A172 (cell line): ENCODE results near the gene TLE3. TPM values are rescaled to one million over a fixed set of nuclear protein-coding genes. Genes with fewer than 3 reads are reported as not detected.

Source experiments
- DNase-seq: peaks from one replicate; pipeline ENCODE4 v3.0.0-alpha.2; 2015; ENCODE audit warnings: low spot score
- total RNA-seq: library from RNA; depleted of rRNA; stranded (reverse); fragments of >200 nt; shearing (Covaris generic); gene quantifications from 2 replicates; pipeline ENCODE4 v1.2.3, GENCODE V29; 2014

TLE3 gene
- total RNA-seq, 1 experiment from 2014 or later, result 0.59 TPM

DNA sequence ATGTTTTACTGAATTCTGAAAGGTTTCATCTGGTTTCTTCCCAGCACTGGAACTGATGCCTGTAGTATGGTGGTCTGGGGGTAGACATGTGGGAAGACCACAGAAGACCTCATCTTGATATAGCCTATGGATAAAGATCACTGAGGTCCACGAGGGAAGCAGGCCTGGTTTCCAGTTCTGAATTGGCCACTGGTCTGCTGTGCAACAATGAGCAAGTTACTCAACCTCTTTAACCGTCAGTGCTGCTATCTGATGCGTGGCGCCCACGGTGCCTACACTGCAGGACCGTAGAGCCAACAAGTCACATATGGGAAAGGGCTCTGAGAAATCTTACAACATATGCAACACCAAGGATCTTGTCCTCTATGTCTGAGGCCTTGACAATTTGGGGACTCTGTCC lies 13.3 kb downstream of the TLE3 start:
- DNase-seq, result no peak

DNA sequence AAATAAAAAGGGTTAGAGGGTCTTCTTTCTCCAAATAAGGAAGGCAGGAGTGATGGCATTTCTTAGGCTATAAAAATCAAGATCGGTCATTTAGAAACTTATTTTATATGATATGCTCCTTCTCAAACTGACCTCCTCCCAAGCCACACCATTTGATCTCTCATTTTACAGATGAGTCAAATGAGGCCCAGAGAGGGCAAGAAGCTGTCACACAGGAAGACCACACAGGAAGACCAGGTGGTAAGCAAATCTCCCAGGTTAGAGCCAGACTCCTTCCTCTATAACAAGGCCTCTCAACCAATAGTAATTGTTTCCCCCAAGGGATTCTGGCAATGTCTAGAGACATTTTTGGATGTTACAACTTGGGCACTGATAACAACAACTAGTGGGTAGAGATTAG lies 13.8 kb downstream of the TLE3 start:
- DNase-seq, result no peak

DNA sequence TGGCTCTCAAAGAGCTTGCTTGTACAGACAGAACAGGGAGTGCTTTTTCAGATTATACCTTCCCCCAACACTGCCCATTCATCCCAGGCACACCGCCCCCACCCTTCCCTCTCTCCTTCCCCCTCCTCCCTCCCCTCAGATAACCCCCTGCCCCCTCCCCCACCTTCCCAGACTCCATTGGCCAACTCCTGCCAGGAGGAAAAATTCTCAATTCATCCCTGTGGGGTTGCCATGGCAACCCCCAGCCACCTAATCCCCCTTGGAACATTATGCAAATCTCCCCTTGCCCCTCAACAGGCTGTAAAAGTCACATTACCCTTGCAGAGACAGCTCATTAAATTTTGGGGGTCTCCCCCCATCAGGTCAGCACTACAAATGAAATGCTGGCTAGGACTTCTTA lies 14.3 kb downstream of the TLE3 start:
- DNase-seq, result no peak

DNA sequence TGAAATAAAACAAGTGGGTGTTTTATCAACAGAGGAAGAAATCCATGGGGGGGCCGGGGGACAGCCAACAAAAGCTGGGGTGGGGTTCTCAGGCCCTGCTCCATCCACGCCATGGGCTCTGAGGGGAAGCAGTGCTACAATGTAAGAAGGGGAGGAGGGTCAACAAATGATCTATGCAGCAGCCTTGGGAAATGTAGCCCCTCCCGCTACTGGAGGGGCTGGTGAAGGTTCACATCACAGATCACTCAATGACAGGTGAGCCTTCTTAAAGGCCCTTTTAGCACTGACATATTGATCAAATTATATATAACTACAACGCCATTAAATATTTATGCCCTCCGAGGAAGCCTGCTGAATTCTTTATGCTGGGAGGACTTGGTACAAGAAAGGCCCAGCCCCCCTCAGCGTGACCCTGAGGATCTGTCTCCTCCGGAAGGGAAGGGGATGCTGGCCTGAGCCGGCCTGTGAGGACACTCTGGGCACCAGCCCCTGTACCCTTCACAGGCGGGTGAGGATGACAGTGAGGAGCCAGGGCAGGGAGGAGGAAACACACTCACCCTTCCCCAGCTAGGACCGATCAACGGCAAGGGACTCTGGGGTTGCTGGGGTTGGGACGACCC lies 15.3 kb downstream of the TLE3 start:
- no peak for DNase-seq

DNA sequence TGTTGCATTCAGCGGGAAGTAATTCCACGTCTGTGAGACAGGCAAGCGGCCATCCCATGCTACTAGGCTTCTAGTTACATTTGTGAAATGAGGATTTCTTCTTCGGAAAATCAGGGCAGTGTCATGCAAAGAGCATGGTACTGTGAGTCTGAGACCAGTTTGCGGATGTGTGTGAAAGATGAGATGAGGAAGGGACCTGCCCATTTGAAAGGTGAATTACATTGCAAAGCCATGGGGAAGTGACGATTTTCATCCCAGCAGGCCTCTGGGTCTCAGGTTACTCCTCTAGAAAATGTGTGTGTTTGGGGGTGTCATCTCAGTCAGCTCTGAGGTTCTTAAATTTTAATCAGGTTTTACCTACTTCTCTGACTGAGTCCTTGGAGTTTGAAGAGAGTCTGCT lies 16.1 kb downstream of the TLE3 start:
- DNase-seq, result no peak

DNA sequence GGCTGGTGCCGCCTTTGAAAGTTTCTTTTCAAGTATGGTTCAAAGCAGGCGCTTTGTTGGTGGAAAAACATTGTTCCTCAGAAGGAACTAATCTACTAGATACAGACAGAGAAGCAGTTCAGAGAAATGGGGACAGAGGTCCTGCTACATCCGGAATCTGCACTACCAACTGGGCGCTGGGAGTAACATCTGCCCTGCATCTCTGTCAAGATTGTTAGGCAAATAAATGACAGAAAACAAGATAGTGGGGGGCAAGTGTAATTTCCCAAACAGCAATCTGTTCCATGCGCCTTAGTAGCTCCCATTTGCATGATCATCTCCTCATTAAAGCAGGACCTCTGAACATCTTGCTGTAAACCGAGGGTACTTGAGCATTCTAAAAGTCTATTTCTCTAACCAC lies 17.4 kb downstream of the TLE3 start:
- no peak for DNase-seq

DNA sequence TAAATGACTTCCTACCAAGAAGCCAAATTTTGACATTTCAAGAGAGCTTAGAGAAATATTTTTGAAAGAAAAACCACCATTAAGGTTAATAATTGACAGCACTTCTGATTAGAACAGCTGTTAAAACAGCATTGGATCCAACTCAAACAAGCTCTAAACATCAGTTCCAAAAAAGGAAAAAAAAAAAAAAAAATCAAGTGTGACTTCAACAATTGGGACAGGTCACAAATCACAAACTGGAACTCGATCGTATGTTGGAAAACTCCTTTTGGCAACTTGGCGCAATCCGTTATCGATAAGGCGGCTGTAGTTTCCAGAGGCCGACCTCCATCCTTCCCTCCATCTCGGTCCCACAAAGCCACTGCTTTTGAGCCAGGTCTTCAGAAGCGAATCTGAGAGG lies 17.8 kb downstream of the TLE3 start:
- no peak for DNase-seq

DNA sequence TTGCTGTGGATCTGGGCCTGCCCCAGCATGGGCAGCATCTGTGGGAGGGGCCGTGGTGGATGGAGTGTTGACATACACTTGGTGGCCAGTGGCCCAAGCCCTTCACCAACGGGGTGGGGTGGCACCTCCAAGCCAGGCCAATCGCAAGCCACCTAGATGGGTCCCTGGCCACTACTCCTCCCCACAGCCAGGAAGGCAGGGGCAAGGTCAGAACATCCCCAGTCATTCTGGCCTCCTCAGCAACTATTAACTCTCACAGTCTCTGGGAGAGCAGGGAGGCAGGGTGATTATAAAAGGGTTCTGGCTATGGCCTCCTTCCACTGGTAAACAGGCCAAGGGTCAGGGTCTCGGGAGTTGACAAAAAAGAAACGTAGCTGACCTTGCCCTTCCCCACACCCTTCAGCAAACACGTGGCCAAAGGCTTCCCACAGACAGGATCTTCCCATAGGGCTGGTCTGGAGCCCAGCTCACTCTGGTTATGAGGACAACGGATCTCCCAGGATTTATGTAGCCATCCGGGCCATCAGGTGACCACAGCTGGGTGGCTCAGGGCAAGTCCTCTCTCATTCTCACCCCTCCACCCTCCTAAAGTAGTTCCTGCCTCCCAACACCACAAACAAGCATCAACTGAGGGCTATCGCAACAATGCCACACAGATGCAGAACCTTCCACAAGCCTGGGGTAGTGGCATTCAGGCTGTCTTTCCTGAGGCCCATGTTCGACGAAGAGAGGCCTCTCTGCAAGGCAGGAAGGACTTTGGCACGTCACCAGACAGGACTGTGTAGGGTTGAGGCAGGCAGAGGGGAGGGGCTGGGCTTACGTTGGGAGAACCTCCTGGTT lies 18.9 kb downstream of the TLE3 start:
- DNase-seq, result no peak

DNA sequence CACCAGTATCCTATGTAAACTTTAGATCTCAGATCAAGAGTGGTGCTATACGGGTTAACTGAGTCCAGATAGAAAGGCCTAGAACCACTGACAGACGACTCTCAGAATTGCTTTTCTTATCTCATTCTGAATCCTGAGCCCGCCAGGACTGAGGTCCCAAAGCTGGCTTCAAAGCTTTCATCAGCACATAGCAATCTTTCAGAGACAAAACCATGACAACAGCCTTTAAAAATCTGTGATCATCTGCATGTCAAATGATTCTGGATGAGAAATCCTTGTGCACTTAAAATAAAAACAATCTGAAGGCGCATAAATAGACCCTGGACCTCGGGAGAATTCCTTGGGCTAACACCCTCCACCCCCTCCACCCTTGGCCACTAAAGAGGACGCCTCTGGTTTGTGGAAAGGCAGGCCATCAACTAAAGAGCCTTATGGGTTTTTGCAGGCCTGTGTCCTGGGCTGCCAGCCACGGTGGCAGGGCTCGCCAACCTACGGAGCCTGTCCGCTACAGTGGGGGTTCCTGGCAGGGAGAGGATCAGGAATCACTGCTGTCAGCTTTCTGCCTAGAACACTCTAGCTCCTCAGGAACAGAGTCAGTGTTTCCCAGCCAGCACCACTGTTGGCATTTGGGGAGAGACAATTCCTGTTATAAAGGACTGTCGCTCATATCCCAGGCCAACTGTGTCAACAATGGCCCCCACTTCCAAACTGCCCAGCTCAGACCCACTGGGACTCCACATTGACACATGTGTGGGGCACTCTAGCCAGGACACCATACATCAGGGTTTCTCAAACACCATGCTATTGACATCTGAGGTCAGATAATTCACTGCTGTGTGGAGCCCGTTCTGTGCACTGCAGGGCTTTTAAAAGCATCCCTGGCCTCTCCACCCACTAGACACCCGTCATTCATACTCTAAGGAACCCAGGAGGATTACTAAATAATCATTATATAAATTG lies 20.2 kb downstream of the TLE3 start:
- no peak for DNase-seq

DNA sequence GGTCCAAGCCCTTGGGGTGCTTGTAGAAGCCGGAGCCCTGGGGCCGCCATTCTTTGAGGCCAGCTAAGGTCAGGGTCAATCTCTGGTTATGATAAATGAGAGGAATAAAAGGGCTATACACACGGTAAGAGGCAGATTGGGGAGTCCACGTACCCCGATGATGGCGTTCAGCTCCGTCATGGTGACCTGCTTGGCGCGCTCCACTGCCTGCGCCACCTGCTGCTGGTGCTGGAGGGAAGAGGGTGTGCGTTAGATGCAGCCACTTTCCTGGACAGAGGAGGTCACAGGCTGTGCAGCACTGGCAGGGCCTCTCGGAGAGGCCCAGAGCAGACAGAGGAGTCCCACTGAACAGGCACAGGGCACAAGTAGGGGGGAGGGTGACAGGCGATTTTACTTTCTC lies 23.3 kb downstream of the TLE3 start:
- DNase-seq, result no peak

DNA sequence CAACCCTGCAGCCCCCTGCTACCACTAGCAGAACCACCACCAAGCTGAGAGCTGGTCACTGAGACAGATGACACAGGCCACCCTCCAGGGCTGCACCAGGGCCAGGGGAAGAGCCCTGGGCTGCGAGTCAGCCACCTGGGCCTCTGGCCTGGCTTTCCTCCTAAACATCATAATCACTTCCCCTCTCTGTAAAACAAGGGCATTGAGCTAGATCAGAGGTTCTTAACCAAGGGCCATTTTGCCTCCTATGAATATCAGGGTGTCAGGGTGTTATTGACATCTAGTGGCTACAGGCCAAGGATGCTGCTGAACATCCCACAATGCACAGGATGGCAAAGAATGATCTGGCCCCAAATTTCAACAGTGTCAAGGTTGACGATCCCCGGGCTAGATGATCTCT lies 25.2 kb downstream of the TLE3 start:
- DNase-seq, result no peak

DNA sequence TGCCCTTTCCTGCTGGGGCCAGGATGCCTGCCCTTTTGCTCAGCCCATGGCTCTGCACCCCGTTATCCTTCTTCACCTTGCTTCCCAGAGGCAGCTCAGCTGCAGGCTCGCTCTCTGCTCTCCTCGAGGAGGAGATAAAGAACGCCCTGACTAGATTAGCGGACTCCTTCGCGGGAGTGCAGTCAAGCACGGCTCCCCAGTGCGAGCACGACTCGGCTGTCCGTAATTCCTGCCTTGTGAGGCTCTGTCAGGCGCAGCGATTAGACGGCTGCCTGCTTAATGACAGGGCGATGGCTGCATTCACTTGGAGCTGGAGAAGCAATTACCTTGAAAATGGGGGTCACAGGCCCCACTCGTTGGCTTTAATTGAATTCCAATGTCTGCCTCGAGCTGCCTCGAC lies 25.9 kb downstream of the TLE3 start:
- no peak for DNase-seq

DNA sequence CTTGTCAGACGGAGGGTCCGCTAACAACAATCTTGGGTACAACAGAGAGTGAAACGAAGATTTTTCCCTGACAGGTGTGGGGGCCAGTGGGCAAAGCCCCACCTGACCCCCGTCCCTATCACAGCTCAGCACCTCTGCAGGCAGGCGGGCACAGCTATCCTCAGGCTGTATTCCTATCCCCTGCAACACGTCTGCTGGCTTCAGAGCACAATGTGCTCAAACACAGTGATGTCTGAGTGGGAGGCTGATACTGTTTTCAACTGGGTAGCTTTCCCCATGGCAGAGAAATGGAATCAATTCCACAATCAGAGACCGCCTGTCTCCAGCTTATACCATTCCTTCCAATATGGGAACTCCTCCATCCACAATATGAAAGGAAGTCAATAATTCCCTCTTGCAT lies 28.0 kb downstream of the TLE3 start:
- no peak for DNase-seq

DNA sequence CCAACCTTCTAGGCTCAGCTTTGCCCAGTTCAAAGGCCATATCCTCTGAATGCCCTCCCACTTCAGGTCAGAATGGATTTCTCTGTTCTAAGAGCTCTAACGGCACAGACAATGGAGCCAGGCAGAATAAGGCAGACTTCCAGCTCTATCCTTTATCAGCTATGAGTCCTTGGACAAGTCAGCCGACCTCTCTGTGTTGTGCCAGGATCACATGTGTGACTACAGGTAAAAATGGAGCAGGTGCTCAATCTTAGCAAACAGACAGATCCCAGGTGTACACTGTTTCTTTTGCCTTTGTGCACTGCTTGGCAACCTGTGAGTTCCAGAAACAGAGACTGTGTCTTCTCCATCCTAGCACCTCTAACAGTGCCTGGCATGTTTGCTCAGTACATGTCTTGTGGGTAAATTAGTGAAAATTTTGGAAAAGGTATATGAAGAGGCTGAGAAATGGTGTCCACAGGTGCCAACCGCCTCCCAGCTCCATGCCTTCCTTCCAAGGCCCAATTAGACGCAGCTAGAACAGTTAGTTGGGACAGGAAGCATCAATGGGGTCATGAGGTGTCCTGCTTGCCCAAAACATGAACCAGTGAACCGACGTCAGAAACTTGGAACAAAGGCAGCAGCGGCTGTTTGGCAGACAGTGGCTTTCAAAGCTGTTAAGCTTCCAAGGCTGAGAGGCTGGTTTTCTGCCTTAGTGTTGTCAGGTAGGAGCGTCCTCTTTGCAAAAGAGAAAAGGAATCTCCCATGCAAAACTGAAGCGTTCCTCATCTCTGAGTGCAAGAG lies 28.7 kb downstream of the TLE3 start:
- DNase-seq, result no peak

DNA sequence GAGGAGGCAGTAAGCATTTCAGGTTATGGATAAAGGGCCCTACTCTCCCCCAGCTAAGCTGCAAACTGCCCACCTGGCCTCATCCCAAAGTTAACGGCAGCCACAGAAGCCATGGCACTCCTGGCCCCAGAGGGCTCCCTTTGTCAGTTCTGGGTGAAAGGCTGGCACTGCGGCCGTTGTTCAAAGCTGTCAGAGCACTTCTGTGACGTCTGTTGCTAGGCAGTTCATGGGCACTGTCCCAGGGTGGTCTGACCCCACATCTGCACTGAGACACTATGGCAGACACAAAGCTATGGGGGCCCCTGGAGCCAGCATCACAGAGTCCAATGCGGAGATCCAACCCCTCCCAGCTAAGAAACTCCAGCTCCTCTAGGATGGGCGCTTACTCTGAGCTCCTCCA lies 30.0 kb downstream of the TLE3 start:
- no peak for DNase-seq

DNA sequence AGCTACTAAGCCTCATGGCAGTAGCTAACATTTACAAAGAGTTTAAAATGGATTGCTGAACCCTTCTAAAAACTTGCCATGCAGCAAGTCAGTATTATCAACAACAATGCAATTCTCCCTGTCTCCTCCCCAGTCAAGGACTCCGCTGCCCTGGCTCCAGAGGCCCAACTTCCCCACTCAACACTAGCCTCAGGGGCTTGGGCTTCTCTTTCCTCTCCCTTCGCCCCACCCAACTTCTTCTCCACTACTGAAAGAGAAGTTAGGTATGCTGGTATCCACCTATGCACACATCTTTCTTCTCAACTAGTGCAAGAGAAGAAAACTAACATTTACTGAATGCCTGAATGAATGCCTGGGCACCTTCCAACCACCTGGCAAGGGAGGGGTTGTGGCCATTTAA lies 30.7 kb downstream of the TLE3 start:
- DNase-seq, result no peak

DNA sequence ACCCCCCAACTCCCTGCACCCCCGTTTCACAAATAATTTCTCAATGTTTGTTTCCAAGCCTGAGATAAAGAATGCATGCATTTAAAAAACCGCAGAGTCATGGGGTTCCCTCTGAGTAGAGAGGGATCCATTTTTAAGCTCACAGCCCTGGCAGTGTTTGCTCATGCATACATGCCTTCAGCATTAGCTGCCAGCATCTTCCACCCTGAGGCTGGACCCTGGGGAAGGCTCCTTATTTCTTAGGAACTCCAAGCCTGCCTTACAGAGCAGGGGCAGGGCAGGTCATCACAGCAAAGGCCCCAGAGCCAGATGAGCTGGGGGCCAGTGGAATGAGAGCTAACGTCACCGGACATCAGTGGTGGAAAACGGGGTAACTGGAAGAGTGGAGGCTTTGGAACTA lies 31.3 kb downstream of the TLE3 start:
- no peak for DNase-seq

DNA sequence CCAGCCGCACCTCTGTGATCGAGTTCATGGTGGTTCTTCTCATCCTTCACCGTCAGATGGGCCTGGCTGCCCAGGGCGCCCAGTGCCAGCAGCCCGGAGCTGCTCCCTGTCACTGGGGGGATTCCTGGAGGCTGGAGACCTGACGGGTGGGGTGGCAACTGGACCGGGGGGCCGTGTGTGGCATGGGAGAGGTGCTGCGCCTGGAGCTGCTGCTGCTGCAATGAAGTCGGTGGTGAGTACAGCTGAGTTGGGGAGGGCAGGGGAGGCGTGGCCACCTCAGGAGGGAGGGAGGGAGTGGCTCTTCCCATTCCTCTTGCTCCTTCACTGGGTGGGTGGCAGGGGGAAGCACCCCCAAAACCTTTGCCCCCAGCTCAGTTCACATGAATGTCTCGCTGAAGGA lies 31.7 kb downstream of the TLE3 start:
- no peak for DNase-seq

DNA sequence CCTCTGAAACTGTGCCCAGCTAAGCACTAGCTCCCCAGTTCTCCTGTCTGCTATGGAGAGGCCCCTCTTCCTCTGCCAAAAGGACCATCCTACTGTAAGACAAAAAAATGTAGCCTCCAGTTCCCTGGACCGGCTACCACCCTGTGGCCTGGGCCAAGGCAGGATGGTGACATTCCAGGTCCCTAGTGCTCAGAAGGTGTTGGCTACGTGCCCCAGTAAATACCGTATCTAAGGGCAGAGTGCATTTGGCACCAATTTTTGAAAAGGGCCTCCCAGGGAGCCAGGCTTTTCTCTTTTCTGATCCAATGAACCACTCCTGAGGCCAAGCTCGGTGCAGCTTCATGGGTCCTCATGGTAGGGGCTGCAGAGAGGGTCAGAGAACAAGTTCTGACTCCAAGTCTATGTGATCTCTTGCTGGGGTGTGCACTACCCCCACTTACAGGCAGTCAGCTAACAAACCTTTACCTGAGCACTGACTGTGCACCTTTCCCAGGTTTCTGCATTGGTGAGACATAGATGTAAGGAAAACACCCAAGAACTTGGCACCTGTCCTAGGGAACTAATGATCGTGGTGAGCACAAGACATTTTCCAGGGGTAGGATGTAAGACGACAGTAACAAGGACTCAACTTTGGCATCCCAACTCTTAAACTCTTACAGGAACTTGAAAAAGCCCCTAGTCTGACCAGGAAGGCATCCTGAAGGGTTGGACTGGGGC lies 32.6 kb downstream of the TLE3 start:
- no peak for DNase-seq

DNA sequence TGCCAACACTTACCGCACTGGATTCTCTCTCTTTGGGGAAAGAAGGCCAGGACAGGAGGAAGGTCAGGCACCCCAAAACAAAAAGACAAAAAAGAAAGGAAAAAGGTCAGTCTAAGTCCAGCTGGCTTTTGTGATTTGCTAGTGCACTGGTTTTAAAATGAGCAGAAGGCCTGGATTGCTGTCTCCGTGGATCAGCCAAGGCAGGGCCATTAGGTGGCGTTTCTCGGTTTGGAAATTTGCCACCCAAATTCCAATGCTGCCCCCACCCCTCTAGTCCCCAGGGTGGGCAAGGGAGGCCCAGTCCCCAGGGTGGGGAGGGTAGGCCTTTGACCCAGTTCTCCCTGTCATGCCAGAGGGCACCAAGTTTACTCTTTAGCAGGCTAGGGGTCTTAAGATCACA lies 33.3 kb downstream of the TLE3 start:
- no peak for DNase-seq

DNA sequence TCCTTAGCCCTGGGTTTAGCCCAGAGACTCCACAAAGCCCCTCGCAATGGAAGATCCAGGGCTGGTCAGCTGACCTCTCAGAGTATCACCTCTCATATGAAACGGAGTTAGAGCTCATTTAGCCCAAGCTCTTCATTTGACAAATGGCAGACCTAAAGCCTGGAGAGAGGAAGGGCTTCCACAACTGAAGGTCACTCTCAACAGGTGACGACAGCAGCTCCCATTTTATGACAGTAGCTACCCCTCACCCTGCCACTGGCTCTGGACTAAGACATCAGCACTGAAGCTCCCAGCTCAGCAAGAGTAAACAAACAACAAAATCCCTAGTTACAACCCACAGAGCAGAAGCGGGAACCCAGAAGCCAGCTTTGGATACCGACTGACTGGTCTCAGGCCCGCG lies 33.7 kb downstream of the TLE3 start:
- DNase-seq, result no peak
